K562 (cell line): ENCODE measurements around the gene POGZ. TPM values are rescaled to one million over a fixed set of nuclear protein-coding genes. Genes with fewer than 3 reads are reported as not detected.

ENCODE experiments used
- DNMT1 ChIP-seq: fragments of 450-650 bp; IDR thresholded peaks from 2 replicates; pipeline ENCODE4 v1.6.1; 2016; ENCODE audit warnings: antibody characterized with exemption, mild to moderate bottlenecking
- EZH2 ChIP-seq: IDR thresholded peaks from 2 replicates; pipeline ENCODE4 v1.6.1; 2012; ENCODE audit warnings: low read depth, mild to moderate bottlenecking, inconsistent platforms, low read length, borderline replicate concordance
- HMGXB4 ChIP-seq: sonication (generic); formaldehyde crosslinking; IDR thresholded peaks from 2 replicates; pipeline ENCODE4 v1.8.1; 2023; ENCODE audit warnings: mild to moderate bottlenecking, missing genetic modification reagents
- MAFG ChIP-seq: fragments of 450-650 bp; conservative IDR thresholded peaks from 2 replicates; pipeline ENCODE4 v1.6.1; 2016; ENCODE audit warnings: missing genetic modification characterization, missing compliant biosample characterization
- NR2C1 ChIP-seq, 2 experiments: fragments of 450-650 bp; IDR thresholded peaks; 2 replicates each; pipeline ENCODE4 v1.6.1; 2017; ENCODE audit warnings: mild to moderate bottlenecking in 2 of 2, antibody characterized with exemption in 1 of 2, inconsistent platforms in 1 of 2, missing compliant biosample characterization in 1 of 2, missing genetic modification characterization in 1 of 2
- NR2C2 ChIP-seq, 2 experiments: fragments of 200-800 bp in 1 of 2; sonication (Bioruptor generic) in 1 of 2; sonication (generic) in 1 of 2; formaldehyde crosslinking in 1 of 2; IDR thresholded peaks; 2 replicates each; pipeline versions ENCODE4 v1.6.1 to v1.8.0; 2016 to 2022; ENCODE audit warnings: mild to moderate bottlenecking in 1 of 2, missing compliant biosample characterization in 1 of 2, missing genetic modification characterization in 1 of 2, missing genetic modification reagents in 1 of 2
- TEAD2 ChIP-seq: fragments of 450-650 bp; IDR thresholded peaks from 2 replicates; pipeline ENCODE4 v1.6.1; 2016; ENCODE audit warnings: missing genetic modification characterization, control low read depth, missing compliant biosample characterization
- ZNF407 ChIP-seq: fragments of 450-650 bp; IDR thresholded peaks from 2 replicates; pipeline ENCODE4 v1.6.1; 2016; ENCODE audit warnings: low read depth
- polyA plus RNA-seq, 8 experiments: library from polyadenylated mRNA; depleted of rRNA in 4 of 8; stranded (reverse) in 5 of 8; unstranded in 3 of 8; fragments of >200 nt; fragmentation: Nextera tagmentation in 2 of 8; fragmentation: Illumina TruSeq in 1 of 8; extraction: Ambion mirVana in 2 of 8; extraction: Trizol in 1 of 8; gene quantifications; 2 replicates each; pipeline versions ENCODE4 v1.2.1 to v1.2.3, GENCODE V29; 2011 to 2014; ENCODE audit warnings: inconsistent platforms in 1 of 8, missing spikeins in 1 of 8
- total RNA-seq, 7 experiments: library from RNA; depleted of rRNA in 6 of 7; stranded (reverse); fragments of >200 nt in 6 of 7; fragmentation: Illumina TruSeq in 2 of 7; extraction: Trizol in 2 of 7; gene quantifications; 2 replicates each; pipeline versions ENCODE4 v1.2.1 to v1.2.3, GENCODE V29; 2011 to 2021; ENCODE audit warnings: low replicate concordance in 1 of 7
- TF ChIP-seq, protein P1 (sequence below), 2 experiments: fragments of 200-800 bp in 1 of 2; sonication (Bioruptor generic) in 1 of 2; sonication (generic) in 1 of 2; formaldehyde crosslinking in 1 of 2; IDR thresholded peaks in 1 of 2; conservative IDR thresholded peaks in 1 of 2; 2 replicates each; pipeline versions ENCODE4 v1.5.0 to v1.6.1; 2016 to 2020; ENCODE audit warnings: missing compliant biosample characterization in 1 of 2, missing genetic modification characterization in 1 of 2, missing genetic modification reagents in 1 of 2
- TF ChIP-seq, protein P2 (sequence below), 2 experiments: fragments of 450-650 bp; IDR thresholded peaks; 2 replicates each; pipeline ENCODE4 v1.6.1; 2018; ENCODE audit warnings: mild to moderate bottlenecking in 2 of 2, low read depth in 1 of 2; ENCODE audit not compliant: partially characterized antibody in 2 of 2

The POGZ gene
- total and polyA plus RNA-seq, 9 of the 15 experiments (the other 6 are each of a cell fraction or from before 2014, with no cell fraction given): 9.4 to 40.6 (median 21.6) TPM

DNA sequence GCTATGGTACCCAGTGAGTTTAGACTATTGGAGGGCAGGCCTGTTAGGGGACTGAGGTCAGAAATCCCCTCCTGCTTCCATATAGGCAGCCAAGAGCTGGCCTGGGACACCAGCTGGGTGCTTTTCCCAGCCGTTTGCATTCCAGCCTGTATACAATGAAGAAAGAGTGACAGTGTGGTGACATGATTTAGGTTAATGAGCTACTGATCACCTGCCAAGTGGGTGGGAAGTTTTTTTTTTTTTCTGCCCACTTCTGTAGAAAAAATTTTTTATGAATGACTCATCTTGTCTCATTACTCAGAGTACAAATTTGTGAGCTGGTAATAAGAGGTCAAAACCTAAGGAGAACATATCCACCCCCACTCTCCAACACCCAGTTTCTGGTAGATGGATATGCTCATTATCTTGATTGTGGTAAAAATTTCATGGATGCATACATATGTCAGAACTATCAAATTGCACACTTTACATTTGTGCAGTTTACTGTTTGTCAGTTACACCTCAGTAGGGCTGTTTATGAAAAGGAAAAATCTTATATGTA, 35.5 kb upstream of the POGZ start (continued):
- TF ChIP-seq ZNF407 (no peak), MAFG (tag) (no peak), EZH2 (no peak), TEAD2 (tag) (peak; percentile 74), NR2C1 (IDR thresholded peaks at IDR 0.05) (no peak), NR2C1 (tag; IDR thresholded peaks at IDR 0.05) (no peak), HMGXB4 (CRISPR knock-in tag) (no peak), DNMT1 (no peak), NR2C2 (CRISPR knock-in tag; IDR thresholded peaks at IDR 0.05) (no peak), NR2C2 (tag; IDR thresholded peaks at IDR 0.05) (peak; percentile 55; the same call in 1 of the 2 replicates)
- TF ChIP-seq, protein P1, sequence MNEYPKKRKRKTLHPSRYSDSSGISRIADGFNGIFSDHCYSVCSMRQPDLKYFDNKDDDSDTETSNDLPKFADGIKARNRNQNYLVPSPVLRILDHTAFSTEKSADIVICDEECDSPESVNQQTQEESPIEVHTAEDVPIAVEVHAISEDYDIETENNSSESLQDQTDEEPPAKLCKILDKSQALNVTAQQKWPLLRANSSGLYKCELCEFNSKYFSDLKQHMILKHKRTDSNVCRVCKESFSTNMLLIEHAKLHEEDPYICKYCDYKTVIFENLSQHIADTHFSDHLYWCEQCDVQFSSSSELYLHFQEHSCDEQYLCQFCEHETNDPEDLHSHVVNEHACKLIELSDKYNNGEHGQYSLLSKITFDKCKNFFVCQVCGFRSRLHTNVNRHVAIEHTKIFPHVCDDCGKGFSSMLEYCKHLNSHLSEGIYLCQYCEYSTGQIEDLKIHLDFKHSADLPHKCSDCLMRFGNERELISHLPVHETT (CRISPR knock-in tag; conservative IDR thresholded peaks at IDR 0.05 in 1 of 2, IDR thresholded peaks at IDR 0.05 in 1 of 2): no peak
- TF ChIP-seq, protein P2, sequence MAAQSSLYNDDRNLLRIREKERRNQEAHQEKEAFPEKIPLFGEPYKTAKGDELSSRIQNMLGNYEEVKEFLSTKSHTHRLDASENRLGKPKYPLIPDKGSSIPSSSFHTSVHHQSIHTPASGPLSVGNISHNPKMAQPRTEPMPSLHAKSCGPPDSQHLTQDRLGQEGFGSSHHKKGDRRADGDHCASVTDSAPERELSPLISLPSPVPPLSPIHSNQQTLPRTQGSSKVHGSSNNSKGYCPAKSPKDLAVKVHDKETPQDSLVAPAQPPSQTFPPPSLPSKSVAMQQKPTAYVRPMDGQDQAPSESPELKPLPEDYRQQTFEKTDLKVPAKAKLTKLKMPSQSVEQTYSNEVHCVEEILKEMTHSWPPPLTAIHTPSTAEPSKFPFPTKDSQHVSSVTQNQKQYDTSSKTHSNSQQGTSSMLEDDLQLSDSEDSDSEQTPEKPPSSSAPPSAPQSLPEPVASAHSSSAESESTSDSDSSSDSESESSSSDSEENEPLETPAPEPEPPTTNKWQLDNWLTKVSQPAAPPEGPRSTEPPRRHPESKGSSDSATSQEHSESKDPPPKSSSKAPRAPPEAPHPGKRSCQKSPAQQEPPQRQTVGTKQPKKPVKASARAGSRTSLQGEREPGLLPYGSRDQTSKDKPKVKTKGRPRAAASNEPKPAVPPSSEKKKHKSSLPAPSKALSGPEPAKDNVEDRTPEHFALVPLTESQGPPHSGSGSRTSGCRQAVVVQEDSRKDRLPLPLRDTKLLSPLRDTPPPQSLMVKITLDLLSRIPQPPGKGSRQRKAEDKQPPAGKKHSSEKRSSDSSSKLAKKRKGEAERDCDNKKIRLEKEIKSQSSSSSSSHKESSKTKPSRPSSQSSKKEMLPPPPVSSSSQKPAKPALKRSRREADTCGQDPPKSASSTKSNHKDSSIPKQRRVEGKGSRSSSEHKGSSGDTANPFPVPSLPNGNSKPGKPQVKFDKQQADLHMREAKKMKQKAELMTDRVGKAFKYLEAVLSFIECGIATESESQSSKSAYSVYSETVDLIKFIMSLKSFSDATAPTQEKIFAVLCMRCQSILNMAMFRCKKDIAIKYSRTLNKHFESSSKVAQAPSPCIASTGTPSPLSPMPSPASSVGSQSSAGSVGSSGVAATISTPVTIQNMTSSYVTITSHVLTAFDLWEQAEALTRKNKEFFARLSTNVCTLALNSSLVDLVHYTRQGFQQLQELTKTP (IDR thresholded peaks at IDR 0.05; ENCODE audit: low read depth in 1 of 2, partially characterized antibody in 2 of 2): no peak
